Neural crest cell (in vitro differentiated cells): Measurements from ENCODE around the gene CNTNAP2. TPM values are rescaled to one million over a fixed set of nuclear protein-coding genes. Genes with fewer than 3 reads are reported as not detected.

ENCODE experiments used
- DNase-seq: peaks from one replicate; pipeline ENCODE4 v3.0.0; 2021; ENCODE audit warnings: low read depth, mixed read lengths, low spot score
- H3K27ac Mint-ChIP-seq: one replicate; pipeline ENCODE4 v1.8.0; 2021; ENCODE audit warnings: mild to moderate bottlenecking, mixed read lengths; ENCODE audit not compliant: unreplicated experiment
- H3K27me3 Mint-ChIP-seq: 2 replicates; pipeline ENCODE4 v1.8.0; 2021; ENCODE audit warnings: low read depth, mild to moderate bottlenecking, mixed read lengths
- H3K36me3 Mint-ChIP-seq: 2 replicates; pipeline ENCODE4 v1.8.0; 2021; ENCODE audit warnings: low read depth, mild to moderate bottlenecking, mixed read lengths
- H3K4me1 Mint-ChIP-seq: 2 replicates; pipeline ENCODE4 v1.8.0; 2021; ENCODE audit warnings: mixed read lengths
- H3K4me3 Mint-ChIP-seq: one replicate; pipeline ENCODE4 v1.8.0; 2021; ENCODE audit warnings: mild to moderate bottlenecking, mixed read lengths
- H3K9me3 Mint-ChIP-seq: 2 replicates; pipeline ENCODE4 v1.8.0; 2021; ENCODE audit warnings: mixed read lengths
- CTCF ChIP-seq: fragments of 200-600 bp; sonication (generic); conservative IDR thresholded peaks from 2 replicates; pipeline ENCODE4 v1.5.0; 2021; ENCODE audit warnings: antibody characterized with exemption, mild to moderate bottlenecking
- total RNA-seq: library from RNA; stranded (reverse); gene quantifications from 2 replicates; pipeline ENCODE4 v1.2.1, GENCODE V29; 2021

The CNTNAP2 gene
- total RNA-seq, 1 donor from 2014 or later = 12.9 TPM

- Mint-ChIP-seq H3K36me3 (peaks cover 7% of the 10 kb centered on the region), H3K27ac (no peak overlapping the region), H3K4me3 (no peak overlapping the region), H3K4me1 (peaks cover 13% of the 10 kb centered on the region), H3K9me3 (peaks cover 19% of the 10 kb centered on the region), H3K27me3 (no peaks in the 10 kb centered on the region)
- DNase-seq = peak; percentile 63
- peak; percentile 94 for TF ChIP-seq CTCF
These were observed 1967.5 kb downstream of the CNTNAP2 start for GRCh38 chr7:148084138-148084537.

GRCh38 chr7:148091882-148092281 is 1975.3 kb downstream of the CNTNAP2 start:
- peaks cover 13% of the 10 kb centered on the region for H3K9me3 Mint-ChIP-seq
- no peak for TF ChIP-seq CTCF
- no peaks in the 10 kb centered on the region for H3K4me1 Mint-ChIP-seq
- no peak overlapping the region for H3K27ac Mint-ChIP-seq
- H3K36me3 Mint-ChIP-seq = peaks cover 2% of the 10 kb centered on the region
- H3K27me3 Mint-ChIP-seq = no peaks in the 10 kb centered on the region
- no peak for DNase-seq
- H3K4me3 Mint-ChIP-seq = no peak overlapping the region

DNA sequence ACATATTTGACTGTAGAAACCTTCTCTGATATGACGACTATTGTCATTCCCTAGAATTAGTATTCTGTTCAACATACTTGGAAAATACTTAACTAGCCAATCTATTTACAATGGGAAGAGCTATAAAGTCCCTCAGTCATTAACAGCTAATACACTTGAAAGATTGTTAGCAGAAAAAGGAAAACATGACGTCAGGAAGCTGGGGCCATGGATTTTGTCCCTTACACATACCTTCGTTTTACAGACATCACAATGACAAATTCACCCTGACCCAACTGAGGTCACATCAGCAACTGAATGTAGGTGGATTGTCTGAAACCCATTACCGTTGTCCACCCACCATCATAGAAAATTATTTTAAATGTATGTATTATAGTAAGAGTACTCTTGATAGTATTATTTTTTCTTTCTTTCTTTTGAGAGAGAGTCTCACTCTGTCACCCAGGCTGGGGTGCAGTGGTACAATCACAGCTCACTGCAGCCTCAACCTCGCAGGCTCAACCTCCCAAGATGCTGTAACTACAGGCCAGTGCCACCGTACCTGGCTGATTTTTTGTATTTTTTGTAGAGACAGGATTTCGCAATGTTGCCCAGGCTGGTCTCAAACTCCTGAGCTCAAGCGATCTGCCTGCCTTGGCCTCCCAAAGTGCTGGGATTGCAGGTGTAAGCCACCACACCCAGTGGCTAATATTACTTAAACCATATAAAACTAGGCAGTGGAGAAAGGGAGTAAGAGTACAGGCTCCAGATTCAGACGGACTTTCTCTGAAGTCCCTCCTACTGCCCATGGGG is 1977.0 kb downstream of the CNTNAP2 start:
- no peak overlapping the region for H3K4me3 Mint-ChIP-seq
- no peaks in the 10 kb centered on the region for H3K4me1 Mint-ChIP-seq
- H3K36me3 Mint-ChIP-seq = no peaks in the 10 kb centered on the region
- no peak overlapping the region for H3K27ac Mint-ChIP-seq
- H3K27me3 Mint-ChIP-seq = no peaks in the 10 kb centered on the region
- DNase-seq = no peak
- H3K9me3 Mint-ChIP-seq = peaks cover 3% of the 10 kb centered on the region
- no peak for TF ChIP-seq CTCF

- TF ChIP-seq CTCF = no peak
- no peak for DNase-seq
- no peak overlapping the region for H3K27ac Mint-ChIP-seq
- no peaks in the 10 kb centered on the region for H3K4me1 Mint-ChIP-seq
- no peak overlapping the region for H3K4me3 Mint-ChIP-seq
- H3K9me3 Mint-ChIP-seq = peaks cover 2% of the 10 kb centered on the region
- H3K36me3 Mint-ChIP-seq = no peaks in the 10 kb centered on the region
- H3K27me3 Mint-ChIP-seq = no peaks in the 10 kb centered on the region
These were observed 1978.5 kb downstream of the CNTNAP2 start for GRCh38 chr7:148095066-148095465.

- no peak for TF ChIP-seq CTCF
- peaks cover 2% of the 10 kb centered on the region for H3K9me3 Mint-ChIP-seq
- H3K27me3 Mint-ChIP-seq = no peaks in the 10 kb centered on the region
- no peak overlapping the region for H3K4me3 Mint-ChIP-seq
- no peaks in the 10 kb centered on the region for H3K4me1 Mint-ChIP-seq
- H3K27ac Mint-ChIP-seq = no peak overlapping the region
- H3K36me3 Mint-ChIP-seq = no peaks in the 10 kb centered on the region
- no peak for DNase-seq
These were observed 1987.6 kb downstream of the CNTNAP2 start for GRCh38 chr7:148104136-148104716.
